Neural crest cell (in vitro differentiated cells): Measurements from ENCODE around the gene SLC1A1. TPM values are rescaled to one million over a fixed set of nuclear protein-coding genes. Genes with fewer than 3 reads are reported as not detected.

Experiments
- DNase-seq: peaks from one replicate; pipeline ENCODE4 v3.0.0; 2021; ENCODE audit warnings: low read depth, mixed read lengths, low spot score
- H3K27ac Mint-ChIP-seq: one replicate; pipeline ENCODE4 v1.8.0; 2021; ENCODE audit warnings: mild to moderate bottlenecking, mixed read lengths; ENCODE audit not compliant: unreplicated experiment
- H3K27me3 Mint-ChIP-seq: 2 replicates; pipeline ENCODE4 v1.8.0; 2021; ENCODE audit warnings: low read depth, mild to moderate bottlenecking, mixed read lengths
- H3K36me3 Mint-ChIP-seq: 2 replicates; pipeline ENCODE4 v1.8.0; 2021; ENCODE audit warnings: low read depth, mild to moderate bottlenecking, mixed read lengths
- H3K4me1 Mint-ChIP-seq: 2 replicates; pipeline ENCODE4 v1.8.0; 2021; ENCODE audit warnings: mixed read lengths
- H3K4me3 Mint-ChIP-seq: one replicate; pipeline ENCODE4 v1.8.0; 2021; ENCODE audit warnings: mild to moderate bottlenecking, mixed read lengths
- H3K9me3 Mint-ChIP-seq: 2 replicates; pipeline ENCODE4 v1.8.0; 2021; ENCODE audit warnings: mixed read lengths
- CTCF ChIP-seq: fragments of 200-600 bp; sonication (generic); conservative IDR thresholded peaks from 2 replicates; pipeline ENCODE4 v1.5.0; 2021; ENCODE audit warnings: antibody characterized with exemption, mild to moderate bottlenecking
- total RNA-seq: library from RNA; stranded (reverse); gene quantifications from 2 replicates; pipeline ENCODE4 v1.2.1, GENCODE V29; 2021

The SLC1A1 gene
- total RNA-seq, 1 donor from 2014 or later: 0.96 TPM

GRCh38 chr9:4496497-4496896, 6.2 kb downstream of the SLC1A1 start:
- no peaks in the 10 kb centered on the region for H3K36me3 Mint-ChIP-seq
- H3K4me3 Mint-ChIP-seq: no peak overlapping the region
- peaks cover 10% of the 10 kb centered on the region for H3K4me1 Mint-ChIP-seq
- no peaks in the 10 kb centered on the region for H3K9me3 Mint-ChIP-seq
- H3K27me3 Mint-ChIP-seq: peaks cover 43% of the 10 kb centered on the region
- DNase-seq: no peak
- TF ChIP-seq CTCF: no peak
- H3K27ac Mint-ChIP-seq: no peak overlapping the region

GRCh38 chr9:4497395-4497794, 7.1 kb downstream of the SLC1A1 start:
- no peak overlapping the region for H3K27ac Mint-ChIP-seq
- H3K27me3 Mint-ChIP-seq: peaks cover 34% of the 10 kb centered on the region
- H3K9me3 Mint-ChIP-seq: no peaks in the 10 kb centered on the region
- no peak overlapping the region for H3K4me3 Mint-ChIP-seq
- peaks cover 8% of the 10 kb centered on the region for H3K4me1 Mint-ChIP-seq
- TF ChIP-seq CTCF: no peak
- H3K36me3 Mint-ChIP-seq: no peaks in the 10 kb centered on the region
- DNase-seq: no peak

DNA sequence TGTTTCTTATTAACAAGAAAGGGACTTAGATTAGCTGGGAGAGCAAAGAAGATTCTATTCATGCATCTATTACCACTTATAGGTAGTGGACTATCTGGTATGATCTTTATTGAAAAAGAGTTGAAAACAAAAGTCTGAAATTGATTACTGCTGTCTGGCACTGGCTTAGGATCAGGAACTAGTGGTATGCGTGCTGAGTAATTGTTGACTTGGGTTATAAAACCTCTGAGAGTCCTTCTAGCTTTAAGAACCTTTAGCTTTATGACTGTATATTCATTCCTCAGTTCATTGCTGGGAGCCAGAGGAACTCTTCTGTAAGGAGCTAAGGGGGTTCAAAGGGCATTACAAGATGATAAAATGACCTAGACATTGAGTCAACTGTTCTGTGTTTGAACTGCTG, 7.6 kb downstream of the SLC1A1 start:
- no peak for DNase-seq
- H3K9me3 Mint-ChIP-seq: no peaks in the 10 kb centered on the region
- H3K4me1 Mint-ChIP-seq: peaks cover 8% of the 10 kb centered on the region
- TF ChIP-seq CTCF: no peak
- H3K36me3 Mint-ChIP-seq: no peaks in the 10 kb centered on the region
- H3K27ac Mint-ChIP-seq: no peak overlapping the region
- peaks cover 29% of the 10 kb centered on the region for H3K27me3 Mint-ChIP-seq
- H3K4me3 Mint-ChIP-seq: no peak overlapping the region

DNA sequence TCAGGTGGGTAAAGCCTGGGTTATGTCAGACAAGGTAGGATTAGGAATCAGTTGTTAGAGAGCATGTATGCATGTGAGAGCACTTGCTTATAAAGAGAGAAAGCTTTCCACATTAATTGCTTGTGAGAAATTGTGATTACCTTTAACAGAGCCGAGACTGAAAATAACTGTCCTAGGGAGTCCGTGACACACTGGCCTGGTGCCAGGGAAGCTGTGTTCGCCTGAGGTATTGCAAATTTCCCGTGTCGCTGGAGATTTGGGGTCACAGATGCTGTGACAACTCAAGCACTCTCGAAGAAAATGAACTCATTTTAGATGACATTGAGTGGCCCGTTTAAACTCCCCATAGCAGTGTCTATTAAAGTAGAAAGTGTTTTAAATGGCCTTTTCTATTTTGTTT, 9.6 kb downstream of the SLC1A1 start:
- H3K9me3 Mint-ChIP-seq: no peaks in the 10 kb centered on the region

GRCh38 chr9:4501147-4501507, 10.9 kb downstream of the SLC1A1 start:
- DNase-seq: no peak
- no peak for TF ChIP-seq CTCF
- Mint-ChIP-seq H3K4me1 (peaks cover 8% of the 10 kb centered on the region), H3K27me3 (peaks cover 4% of the 10 kb centered on the region), H3K4me3 (no peak overlapping the region), H3K27ac (no peak overlapping the region), H3K36me3 (no peaks in the 10 kb centered on the region), H3K9me3 (no peaks in the 10 kb centered on the region)

More for the DNA sequence above, 9.6 kb downstream of the SLC1A1 start:
- Mint-ChIP-seq H3K36me3 (no peaks in the 10 kb centered on the region), H3K4me1 (peaks cover 8% of the 10 kb centered on the region), H3K4me3 (no peak overlapping the region), H3K27ac (no peak overlapping the region), H3K27me3 (peaks cover 16% of the 10 kb centered on the region)
- DNase-seq: no peak
- TF ChIP-seq CTCF: no peak

- TF ChIP-seq CTCF: no peak
- Mint-ChIP-seq H3K27ac (no peak overlapping the region), H3K4me1 (peaks cover 8% of the 10 kb centered on the region), H3K4me3 (no peak overlapping the region), H3K36me3 (no peaks in the 10 kb centered on the region), H3K27me3 (peaks cover 2% of the 10 kb centered on the region), H3K9me3 (no peaks in the 10 kb centered on the region)
- DNase-seq: no peak
Measured at GRCh38 chr9:4502444-4502843, 12.2 kb downstream of the SLC1A1 start.
